Right lung (tissue), 5 donors: ENCODE data around the gene TMEM51. TPM values are rescaled to one million over a fixed set of nuclear protein-coding genes. Genes with fewer than 3 reads are reported as not detected.
"Not testable (repeated sequence)": the region's sequence is repeated elsewhere in the genome, so short reads cannot be mapped to it uniquely, and the experiment has no call there.

Experiments used
- DNase-seq, 2 donors: peaks; one replicate each; pipeline ENCODE4 v3.0.0-alpha.2; 2013
- polyA plus RNA-seq, 5 donors: library from polyadenylated mRNA; unstranded; fragments of 120-200 nt; gene quantifications; one replicate each; pipeline versions ENCODE4 v1.2.1 to v1.2.3, GENCODE V29; 2013; ENCODE audit warnings: inconsistent platforms in 1 of 5, low replicate concordance in 1 of 5; ENCODE audit not compliant: insufficient read length in 5 of 5, insufficient read depth in 1 of 5

Gene TMEM51
- polyA plus RNA-seq, 5 donors = 11.7 to 18.6 (median 13.1) TPM

DNA sequence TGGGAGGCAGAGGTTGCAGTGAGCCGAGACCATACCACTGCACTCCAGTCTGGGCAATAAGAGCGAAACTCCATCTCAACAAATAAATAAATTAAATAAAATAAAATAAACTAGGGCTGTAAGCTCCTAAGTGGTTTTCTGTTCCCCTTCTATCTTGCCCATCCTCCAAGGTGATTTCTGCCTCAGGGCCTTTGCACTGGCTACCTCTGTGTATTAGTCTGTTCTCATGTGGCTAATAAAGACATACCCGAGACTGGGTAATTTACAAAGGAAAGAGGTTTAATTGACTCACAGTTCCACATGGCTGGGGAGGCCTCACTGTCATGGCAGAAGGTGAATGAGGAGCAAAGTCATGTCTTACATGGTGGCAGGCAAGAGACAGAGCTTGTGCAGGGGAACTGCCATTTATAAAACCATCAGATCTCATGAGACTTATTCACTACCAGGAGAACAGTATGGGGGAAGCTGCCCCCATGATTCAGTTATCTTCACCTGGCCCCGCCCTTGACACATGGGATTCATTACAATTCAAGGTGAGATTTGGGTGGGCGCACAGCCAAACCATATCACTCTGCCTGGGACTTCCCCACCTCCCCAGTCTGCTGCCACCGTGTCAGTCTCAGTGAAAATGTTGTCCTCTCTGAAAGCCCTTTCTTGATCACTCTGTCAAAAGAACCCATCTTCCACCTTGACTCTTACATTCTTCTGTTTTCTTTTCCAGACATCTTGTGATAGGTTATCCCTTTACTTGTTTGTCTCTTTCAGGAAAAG lies 22.0 kb downstream of the TMEM51 start:
- DNase-seq = not testable (repeated sequence)

DNA sequence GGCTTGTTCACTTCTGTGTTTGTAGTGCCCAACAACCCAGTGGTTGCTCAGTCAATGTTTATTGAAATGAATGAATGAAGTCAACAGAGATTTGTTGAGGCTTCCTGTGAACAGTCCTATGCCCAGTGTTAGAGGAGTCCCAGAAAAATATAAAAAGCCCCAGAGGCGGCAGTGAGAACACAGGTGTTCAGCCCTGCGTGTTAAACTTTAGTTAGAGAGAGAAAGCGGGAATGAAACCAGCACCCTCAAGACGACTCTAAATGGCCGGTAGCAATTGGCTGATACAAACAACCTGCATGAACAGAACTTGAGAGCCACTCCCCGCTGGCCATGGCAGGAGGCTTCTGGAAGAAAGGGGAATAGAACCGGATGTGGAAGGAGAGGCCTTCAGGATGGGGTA lies 22.6 kb downstream of the TMEM51 start:
- DNase-seq = no peak

DNA sequence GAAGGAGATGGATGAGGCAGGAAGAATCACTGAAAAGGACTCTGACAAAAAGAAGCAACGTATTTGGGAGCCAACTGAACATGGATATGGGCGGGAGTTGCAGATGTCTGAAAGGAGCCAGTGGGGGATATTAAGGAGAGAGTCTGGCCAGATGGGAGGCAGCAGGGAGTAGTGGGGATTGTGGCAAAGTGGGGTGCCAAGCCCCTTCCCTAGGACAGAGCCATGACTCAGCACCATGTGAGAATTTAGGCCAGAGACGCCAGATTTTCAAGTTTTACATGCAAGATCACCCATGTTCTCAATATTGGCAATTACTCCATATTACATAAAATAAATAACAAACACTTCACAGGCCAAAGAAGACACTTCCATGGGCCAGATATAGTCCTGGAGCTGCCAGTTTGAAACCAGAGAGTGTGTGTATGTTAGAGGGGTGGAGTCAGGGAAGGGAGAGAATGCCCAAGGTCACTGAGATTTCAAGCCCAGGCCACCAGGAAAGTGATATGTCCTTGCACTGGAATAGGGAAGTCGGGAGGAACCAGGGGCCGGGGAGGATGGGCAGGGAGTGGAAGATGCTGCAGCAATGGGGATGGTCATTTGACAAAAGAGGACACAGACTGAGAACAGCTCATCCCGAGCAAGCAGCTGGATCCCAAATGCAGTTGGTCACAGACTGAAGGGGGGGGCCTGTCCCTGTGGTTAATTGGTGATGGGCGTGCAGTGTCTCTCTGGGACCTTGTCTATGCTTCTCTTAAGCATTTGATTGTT lies 23.5 kb downstream of the TMEM51 start:
- no peak for DNase-seq

DNA sequence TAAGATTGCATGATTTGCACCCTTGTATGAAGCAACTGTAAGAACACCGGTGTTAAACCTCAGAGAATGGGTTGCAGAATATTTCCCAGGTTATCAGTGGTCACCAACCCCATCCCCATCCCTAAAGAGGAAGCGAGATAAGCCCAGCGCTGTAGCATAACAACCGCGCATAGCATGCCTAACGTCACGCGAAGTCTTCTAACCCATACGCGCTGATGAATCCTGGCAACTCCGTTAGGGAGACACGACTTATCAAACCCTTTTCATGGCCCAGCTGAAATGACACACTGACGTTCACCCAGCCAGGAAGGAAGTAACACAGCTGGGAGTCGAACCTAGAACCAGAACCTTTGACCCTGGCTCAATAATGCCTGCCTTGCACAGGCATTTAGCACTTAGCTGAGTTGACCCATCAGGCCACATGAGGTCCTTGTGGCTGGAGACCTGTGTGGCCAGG lies 24.2 kb downstream of the TMEM51 start:
- no peak for DNase-seq

- DNase-seq = peak; percentile 85 to 89
Observed at GRCh38 chr1:15178571-15179484, 25.3 kb downstream of the TMEM51 start.

GRCh38 chr1:15179485-15179883 lies 25.9 kb downstream of the TMEM51 start:
- no peak for DNase-seq

GRCh38 chr1:15180189-15180588 lies 26.6 kb downstream of the TMEM51 start:
- DNase-seq = no peak

GRCh38 chr1:15180945-15181523 lies 27.5 kb downstream of the TMEM51 start:
- DNase-seq = no peak

- no peak for DNase-seq
Observed at GRCh38 chr1:15181564-15181963, 28.0 kb downstream of the TMEM51 start.

DNA sequence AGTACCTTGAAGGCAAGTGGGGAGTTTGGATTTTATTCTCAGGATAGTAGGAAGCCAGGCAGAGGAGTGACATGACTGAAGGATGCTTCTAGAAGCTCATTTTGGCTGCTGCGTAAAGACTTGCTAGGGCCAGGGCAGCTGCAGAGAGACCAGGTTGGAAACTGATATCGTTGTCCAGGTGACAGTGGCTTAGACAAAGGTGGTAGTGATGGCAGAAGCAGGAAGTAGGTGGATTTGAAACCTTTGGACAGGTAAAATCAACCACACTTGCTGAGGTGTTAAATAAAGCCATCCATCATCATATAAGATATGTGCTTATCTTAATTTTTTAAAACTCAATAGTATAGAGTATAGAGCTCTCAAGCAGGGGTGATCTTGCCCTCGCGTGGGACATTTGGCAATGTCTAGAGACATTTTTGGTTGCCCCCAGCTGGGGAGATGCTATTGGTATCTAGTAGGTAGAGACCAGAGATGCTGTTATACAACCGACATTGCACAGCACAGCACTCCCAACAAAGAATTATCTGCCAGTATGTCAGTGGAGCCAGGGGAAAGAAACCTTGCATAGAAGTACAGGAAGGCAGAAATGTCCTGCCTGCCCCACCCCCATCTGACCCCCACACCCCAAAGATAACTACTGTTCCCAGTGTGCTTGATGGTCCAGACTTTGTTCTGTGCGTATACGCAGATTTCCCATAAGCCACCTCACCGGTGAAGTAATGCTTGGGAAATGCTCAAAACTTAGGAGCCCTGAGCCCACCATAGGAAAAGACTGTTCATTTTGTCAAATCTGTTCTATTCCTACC lies 31.1 kb downstream of the TMEM51 start:
- no peak for DNase-seq

DNA sequence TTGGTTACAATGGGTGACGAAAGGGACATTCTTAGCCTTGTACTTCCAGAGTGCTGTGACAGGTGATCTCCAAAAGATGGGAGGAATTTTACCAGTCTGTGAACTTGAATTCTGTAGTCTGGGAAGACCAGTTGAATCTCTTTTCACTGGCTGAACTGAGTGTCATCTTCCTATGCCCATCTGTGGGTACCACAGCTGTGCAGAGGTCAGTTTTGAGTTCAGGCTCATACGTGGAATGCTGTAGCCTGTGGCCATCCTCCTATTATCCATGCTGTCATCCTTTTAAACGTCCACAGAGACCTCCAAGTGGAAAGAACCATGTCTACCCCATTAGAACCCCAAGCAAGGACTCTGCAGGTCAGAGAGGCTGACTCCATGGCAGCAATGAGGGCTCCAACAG lies 32.1 kb downstream of the TMEM51 start:
- DNase-seq = no peak

DNA sequence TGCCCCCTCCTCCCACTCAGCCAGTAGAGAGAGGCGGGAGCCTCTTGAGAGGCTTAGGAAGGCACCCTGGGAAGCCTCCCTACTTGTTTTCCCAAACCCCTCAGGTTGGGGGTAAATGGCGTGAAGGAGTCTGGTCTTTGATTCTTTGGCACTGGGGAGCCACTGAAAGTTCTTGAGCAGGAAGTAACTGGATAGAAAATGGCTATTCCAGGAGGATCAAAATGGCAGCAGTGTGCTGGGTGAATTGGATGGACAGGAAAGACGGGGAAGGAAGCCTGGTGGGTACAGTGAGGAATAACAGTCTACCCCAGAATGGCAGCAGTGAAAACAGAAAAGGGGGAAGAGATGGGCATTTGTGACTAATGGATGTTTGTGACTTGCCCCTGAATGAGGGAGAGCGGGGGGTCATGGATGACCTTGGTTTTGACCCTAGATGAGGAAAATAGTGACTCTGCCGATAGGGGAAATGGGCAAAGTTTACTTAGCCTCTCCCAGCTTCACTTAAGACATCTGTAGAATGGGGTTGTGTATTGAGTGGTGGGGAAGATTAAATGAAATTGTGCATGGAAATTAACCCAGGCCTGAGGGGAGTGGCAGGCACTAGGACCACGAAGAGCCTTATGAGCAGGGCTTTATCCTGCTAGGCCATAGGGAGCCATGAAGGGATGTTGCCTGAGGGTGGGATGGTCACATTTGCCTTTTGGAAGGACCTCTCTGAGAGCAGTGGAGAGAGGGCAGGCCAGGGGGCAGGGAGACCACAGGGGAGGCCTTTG lies 32.7 kb downstream of the TMEM51 start:
- DNase-seq = no peak

DNA sequence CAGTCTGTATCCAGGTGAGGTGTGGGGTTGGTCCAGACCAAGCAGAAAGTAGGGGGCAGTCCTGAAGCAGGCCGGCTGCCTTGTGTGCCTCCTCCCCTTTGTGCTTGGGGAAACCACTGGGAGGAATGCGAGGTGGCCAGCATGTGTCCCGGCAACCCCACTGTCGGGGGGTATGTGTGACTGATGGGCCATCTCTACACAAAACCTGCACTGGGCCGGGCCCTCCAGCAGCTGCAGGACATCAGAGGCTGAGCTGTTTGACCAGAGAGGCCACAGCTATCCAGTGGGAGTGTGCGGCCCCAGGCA lies 33.3 kb downstream of the TMEM51 start:
- DNase-seq = no peak

DNA sequence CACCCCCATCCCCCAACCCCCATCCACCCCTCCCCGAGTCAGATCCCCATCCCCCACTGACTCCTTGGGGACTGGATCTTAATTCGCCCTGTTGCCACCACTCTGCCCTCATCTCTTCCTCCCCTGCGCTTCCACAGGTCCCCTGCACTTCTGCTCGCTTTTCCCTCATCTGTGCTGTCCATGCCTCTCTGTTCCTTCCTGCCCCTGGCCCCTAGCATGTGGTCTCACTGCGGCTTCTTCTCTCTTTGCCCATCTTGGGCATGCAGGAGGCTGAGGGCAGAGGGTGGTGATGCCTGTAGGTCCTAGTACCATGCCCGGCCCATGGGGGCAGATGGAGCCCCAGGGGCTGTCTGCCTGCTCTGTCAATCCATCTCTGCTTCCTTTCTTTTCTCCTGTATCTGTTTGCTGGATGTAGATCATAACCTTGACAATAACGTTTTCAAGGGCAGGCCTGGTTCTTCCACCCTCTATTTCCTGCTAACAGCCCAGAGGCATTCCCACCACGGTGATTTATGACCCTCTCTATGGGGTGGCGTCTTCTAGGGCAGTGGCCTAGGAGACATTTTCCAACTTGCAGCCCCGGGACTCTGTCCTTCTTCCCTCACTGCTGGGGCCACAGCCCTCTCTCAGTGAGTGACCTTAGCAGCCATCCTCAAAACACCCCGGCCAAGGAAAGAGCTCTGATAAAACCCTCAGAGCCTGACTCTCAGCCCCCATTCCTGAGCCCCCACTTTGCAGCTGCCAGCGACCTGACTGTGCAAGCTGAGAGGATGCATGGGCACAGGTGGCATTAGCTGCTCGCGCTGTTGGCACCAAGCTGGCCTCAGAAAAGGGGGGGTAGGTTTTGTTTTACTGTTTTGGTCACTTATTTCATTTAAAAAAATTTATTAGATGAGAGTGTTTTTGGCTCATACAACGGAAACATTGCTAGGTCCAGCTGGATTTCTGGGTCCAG lies 33.9 kb downstream of the TMEM51 start:
- no peak for DNase-seq

DNA sequence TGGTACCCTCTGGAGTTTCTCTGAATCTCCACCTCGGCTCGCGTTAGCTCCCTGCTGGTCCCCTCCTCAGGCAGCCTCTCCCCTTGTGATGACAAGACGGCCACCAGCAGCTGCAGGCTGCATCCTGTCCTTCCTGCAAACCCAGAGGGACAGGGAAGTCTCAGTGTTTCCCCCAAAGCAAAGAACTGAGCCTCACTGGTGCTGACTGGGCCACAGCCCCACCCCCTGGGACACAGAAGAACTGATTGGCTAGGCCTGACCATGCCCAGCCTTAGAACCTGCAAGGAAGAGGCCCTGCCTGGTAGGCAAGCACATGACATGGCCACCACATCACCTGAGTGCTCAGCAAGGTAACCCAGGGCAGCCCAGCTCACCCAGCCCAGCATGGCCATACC lies 34.6 kb downstream of the TMEM51 start:
- DNase-seq = no peak

DNA sequence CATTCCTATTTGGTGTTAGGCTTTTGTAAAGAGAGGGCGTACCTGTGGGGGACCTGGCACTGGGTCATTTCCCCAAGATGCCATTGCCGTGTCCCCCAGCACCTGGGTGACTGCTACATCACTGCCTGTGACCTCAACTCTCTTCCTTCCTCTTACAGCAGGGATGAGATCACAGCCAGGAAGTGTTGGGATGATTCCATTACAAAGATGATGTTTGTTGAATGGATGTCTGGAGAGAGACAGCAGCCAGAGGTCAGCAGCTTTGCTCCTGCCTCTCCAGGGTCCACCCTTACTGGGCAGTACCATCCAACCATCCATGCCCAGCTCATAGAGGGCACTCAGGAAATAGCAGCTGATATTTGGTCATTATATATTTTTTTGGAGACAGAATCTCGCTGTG lies 35.1 kb downstream of the TMEM51 start:
- no peak for DNase-seq

DNA sequence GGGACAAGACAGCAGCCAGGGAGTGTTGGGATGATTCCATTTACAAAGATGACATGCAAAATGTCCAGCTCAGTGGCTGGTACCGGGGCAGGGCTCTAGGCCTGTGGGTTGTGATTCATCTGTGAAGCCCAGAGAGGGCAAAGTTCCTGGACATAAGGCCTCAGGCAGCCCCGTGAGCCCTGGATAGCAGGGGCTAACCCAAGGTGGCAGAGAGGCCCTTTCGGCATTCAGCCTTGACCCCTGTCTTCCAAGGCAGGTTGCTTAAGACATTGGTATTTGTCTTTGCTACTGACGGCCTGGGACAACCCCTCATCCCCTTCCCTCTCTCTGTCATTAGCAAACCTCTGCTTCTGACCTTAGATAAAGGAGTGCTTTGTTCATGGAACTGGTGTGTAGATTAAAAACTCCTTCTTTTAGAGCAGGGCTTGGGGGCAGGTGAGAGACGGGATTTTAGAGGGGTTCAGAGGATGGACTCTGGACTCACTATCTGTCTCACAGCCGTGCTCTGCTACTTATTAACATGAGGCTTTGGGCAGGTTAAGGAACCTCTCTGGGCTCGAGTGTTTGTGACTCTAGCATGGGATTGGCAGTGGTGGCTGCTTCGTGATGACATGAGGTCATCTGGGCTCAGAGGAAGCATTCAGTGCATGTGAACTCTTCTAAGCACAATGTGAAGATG lies 36.3 kb downstream of the TMEM51 start:
- no peak for DNase-seq

DNA sequence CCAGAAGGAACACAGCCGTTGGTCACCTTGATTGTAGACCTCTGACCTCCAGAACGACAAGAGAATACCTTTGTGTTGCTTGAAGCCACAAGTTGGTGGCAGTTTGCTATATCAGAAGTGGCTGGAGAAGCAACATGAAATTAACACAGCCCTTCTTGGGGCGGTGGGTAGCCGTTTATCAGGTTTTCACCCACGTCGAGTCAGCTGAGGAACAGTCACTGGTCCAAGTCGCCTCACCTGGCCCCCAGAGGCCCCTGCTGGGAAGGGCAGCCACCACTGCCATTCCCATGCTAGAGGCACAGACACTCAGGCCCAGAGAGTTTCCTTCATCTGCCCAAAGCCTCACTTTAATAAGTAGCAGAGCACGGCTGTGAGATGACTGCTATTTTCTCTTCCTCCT lies 37.7 kb downstream of the TMEM51 start:
- no peak for DNase-seq
